Bronchial epithelial cell (primary cell): Measurements from ENCODE around the gene ITGB3. TPM values are rescaled to one million over a fixed set of nuclear protein-coding genes. Genes with fewer than 3 reads are reported as not detected.

Source experiments
- DNase-seq: peaks from one replicate; pipeline ENCODE4 v3.0.0-alpha.2; 2010; ENCODE audit warnings: low read depth
- FAIRE-seq: peaks from 2 replicates; lab custom pipeline; 2011; peaks lifted over from hg19 to GRCh38; lab: Jason Lieb, UNC
- H3K27me3 ChIP-seq: 2 replicates; pipeline ENCODE4 v1.5.1; 2011; ENCODE audit warnings: low read length; ENCODE audit not compliant: control insufficient read depth, insufficient read depth
- H3K36me3 ChIP-seq: 2 replicates; pipeline ENCODE4 v1.5.1; 2011; ENCODE audit warnings: low read length; ENCODE audit not compliant: control insufficient read depth, insufficient read depth
- H3K4me3 ChIP-seq: 2 replicates; pipeline ENCODE4 v1.5.1; 2011; ENCODE audit warnings: mild to moderate bottlenecking, low read depth, low read length, control low read depth
- total RNA-seq: library from RNA; depleted of rRNA; stranded (reverse); fragments of >200 nt; gene quantifications from 2 replicates; pipeline ENCODE4 v1.2.1, GENCODE V29; 2014
- TF ChIP-seq, protein P1 (sequence below): IDR thresholded peaks from 2 replicates; pipeline ENCODE4 v1.5.1; 2011; ENCODE audit warnings: mild to moderate bottlenecking, moderate library complexity, low read length, control low read depth, inconsistent platforms; ENCODE audit not compliant: insufficient read depth, severe bottlenecking

ITGB3 gene
- total RNA-seq, 1 donor from 2014 or later, result 0.26 TPM

DNA sequence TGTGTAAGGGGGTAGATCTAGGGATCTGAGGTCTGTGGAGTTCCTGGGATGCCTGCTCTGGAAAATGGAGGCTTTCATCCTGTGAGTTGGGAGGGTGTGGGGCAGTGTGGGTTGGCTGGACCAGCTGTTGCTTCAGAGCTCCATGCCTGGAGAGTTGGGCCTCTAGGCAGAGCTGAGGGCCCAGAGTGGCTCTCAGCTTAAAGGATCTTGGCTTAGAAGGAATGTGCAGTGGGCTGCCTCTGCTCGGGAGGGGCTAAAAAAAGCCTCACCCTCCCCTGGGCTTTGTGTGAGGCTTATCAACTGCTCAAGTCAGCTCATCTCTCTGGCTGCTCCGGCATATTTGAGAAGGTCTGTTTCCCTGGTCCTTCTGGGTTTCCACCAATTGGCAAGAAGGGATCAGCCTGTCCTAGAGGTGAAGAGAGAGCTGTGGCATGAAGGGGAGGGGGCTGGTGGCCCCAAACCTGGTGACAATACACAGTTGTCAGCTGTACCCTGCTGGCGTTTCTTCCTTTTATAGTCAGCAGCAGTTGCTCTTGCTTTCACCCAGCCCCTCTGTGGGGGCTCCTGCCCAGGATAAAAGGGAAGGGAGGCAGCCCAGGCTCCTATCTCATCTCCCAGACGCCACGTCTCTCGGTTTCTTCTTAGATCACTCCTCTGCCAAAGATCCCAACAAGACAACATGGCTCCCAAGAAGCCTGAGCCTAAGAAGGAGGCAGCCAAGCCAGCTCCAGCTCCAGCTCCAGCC, 44.7 kb upstream of the ITGB3 start, which contains the start of gene MYL4:
TSS of gene MYL4 (plus strand) at position 605 of the 745 bp plus-strand sequence. CDS start at position 680, 75 bp downstream.
- DNase-seq (no peak), FAIRE-seq (no peak)
- Histone ChIP-seq H3K27me3 (no peaks in the 10 kb centered on the region), H3K36me3 (no peaks in the 10 kb centered on the region), H3K4me3 (no peak within 1 kb of the TSS)
- TF ChIP-seq, protein P1, sequence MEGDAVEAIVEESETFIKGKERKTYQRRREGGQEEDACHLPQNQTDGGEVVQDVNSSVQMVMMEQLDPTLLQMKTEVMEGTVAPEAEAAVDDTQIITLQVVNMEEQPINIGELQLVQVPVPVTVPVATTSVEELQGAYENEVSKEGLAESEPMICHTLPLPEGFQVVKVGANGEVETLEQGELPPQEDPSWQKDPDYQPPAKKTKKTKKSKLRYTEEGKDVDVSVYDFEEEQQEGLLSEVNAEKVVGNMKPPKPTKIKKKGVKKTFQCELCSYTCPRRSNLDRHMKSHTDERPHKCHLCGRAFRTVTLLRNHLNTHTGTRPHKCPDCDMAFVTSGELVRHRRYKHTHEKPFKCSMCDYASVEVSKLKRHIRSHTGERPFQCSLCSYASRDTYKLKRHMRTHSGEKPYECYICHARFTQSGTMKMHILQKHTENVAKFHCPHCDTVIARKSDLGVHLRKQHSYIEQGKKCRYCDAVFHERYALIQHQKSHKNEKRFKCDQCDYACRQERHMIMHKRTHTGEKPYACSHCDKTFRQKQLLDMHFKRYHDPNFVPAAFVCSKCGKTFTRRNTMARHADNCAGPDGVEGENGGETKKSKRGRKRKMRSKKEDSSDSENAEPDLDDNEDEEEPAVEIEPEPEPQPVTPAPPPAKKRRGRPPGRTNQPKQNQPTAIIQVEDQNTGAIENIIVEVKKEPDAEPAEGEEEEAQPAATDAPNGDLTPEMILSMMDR, result no peak

DNA sequence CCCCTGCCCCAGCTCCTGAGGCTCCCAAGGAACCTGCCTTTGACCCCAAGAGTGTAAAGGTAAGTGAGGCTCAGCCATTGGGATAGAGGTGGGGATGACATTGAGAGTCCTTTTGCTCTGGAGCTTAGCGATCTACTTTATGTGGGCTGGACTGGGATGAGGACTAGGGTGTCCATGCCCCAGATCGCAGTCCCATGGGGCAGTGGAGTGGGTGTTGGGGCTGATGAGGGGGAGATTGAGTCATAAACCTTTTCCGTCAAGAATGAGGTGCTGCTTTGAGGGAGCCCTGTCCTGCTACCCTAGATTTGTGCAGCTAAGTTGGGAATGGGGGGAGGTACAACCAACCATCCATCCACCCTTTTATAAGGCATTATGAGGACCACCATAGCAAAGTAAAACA, 44.1 kb upstream of the ITGB3 start:
- H3K4me3 ChIP-seq, result no peak overlapping the region
- H3K27me3 ChIP-seq, result no peaks in the 10 kb centered on the region
- TF ChIP-seq, protein P1, result no peak
- no peaks in the 10 kb centered on the region for H3K36me3 ChIP-seq
- FAIRE-seq, result no peak
- DNase-seq, result no peak

DNA sequence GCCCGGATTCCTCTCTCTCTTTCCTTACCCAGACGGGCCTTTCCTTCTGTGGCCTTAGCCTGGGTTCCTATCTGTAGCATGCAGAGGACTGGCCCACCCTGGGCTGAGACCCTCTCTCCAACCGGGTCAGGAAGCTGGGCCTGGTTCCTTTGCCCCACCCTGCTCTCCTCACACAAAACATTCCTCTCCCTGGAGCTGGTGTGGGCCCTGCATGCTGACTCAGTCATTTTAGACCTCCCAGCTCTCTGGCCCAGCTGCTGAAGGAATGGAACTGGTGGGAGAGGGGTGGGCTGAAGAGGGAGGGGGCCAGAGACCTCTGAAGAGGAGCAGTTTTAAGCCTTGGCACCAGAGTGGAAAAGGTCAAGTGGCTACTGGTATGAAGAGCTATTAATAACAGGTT, 43.5 kb upstream of the ITGB3 start:
- Histone ChIP-seq H3K36me3 (no peaks in the 10 kb centered on the region), H3K4me3 (no peak overlapping the region), H3K27me3 (no peaks in the 10 kb centered on the region)
- FAIRE-seq (no peak), DNase-seq (no peak)
- TF ChIP-seq, protein P1, result no peak

DNA sequence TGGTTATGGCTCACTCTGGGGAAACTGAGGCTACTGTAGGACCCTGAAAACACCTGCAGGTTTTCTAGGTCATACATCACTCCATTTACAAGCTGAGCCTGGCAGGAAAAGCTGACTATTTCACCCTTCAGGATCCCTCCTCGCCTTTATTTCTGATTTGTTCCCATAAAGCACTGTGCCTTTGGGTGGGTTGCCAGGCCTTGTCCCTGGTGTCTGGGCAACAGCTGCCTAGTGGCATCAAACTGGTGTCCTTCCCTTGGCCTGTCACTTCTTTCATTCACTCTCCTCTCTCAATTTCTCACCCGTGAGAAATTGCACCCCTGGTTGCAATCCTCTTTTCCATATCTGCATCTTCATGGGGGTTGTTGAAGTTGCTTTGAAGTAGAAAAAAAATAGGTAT, 42.8 kb upstream of the ITGB3 start:
- Histone ChIP-seq H3K36me3 (no peaks in the 10 kb centered on the region), H3K27me3 (no peaks in the 10 kb centered on the region), H3K4me3 (no peak overlapping the region)
- TF ChIP-seq, protein P1, result no peak
- FAIRE-seq (no peak), DNase-seq (no peak)

DNA sequence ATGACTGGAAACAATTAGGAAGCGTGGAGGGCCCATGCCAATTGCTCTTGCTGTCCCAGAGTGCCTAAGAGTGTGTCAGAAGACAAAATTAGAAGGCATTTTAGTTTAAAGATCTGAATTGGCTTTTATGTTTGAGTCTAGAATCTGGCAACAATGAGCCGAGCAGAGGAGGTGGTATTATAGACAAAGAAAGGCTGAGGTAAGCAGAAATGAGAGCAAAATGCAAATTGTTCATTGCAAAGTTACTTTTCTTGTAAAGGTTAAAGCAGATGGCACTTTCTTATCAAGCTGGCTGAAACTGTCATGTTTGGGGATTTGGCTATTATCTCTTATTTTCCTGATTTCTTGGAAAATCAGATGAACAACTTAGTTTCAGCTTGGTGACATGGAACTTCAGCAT, 41.2 kb upstream of the ITGB3 start:
- H3K36me3 ChIP-seq, result no peaks in the 10 kb centered on the region
- DNase-seq (no peak), FAIRE-seq (no peak)
- H3K27me3 ChIP-seq, result no peaks in the 10 kb centered on the region
- H3K4me3 ChIP-seq, result no peak overlapping the region
- TF ChIP-seq, protein P1, result no peak
